SJCRH30 (cell line): ENCODE data around the gene CACUL1. TPM values are rescaled to one million over a fixed set of nuclear protein-coding genes. Genes with fewer than 3 reads are reported as not detected.
"Not testable (repeated sequence)": the region's sequence is repeated elsewhere in the genome, so short reads cannot be mapped to it uniquely, and the experiment has no call there.

Experiments
- DNase-seq, 2 experiments: peaks; one replicate each; pipeline ENCODE4 v3.0.0-alpha.2; 2015 to 2020
- H3K27ac ChIP-seq: fragments of 250-450 bp; sonication (Bioruptor Pico); 2 replicates; pipeline ENCODE4 v1.5.1; 2020; ENCODE audit warnings: mild to moderate bottlenecking, moderate library complexity
- H3K27me3 ChIP-seq: fragments of 250-450 bp; sonication (Bioruptor Pico); 2 replicates; pipeline ENCODE4 v1.5.1; 2020; ENCODE audit warnings: mild to moderate bottlenecking, moderate library complexity
- H3K36me3 ChIP-seq: fragments of 250-450 bp; sonication (Bioruptor Pico); 2 replicates; pipeline ENCODE4 v1.5.1; 2020; ENCODE audit warnings: mild to moderate bottlenecking, moderate library complexity
- H3K4me1 ChIP-seq: fragments of 250-450 bp; sonication (Bioruptor Pico); 2 replicates; pipeline ENCODE4 v1.5.1; 2020; ENCODE audit warnings: mild to moderate bottlenecking, moderate library complexity
- H3K4me3 ChIP-seq: fragments of 250-450 bp; sonication (Bioruptor Pico); 2 replicates; pipeline ENCODE4 v1.5.1; 2020; ENCODE audit warnings: mild to moderate bottlenecking, moderate library complexity
- H3K9me3 ChIP-seq: fragments of 250-450 bp; sonication (Bioruptor Pico); replicated peaks from 2 replicates; pipeline ENCODE4 v1.5.1; 2020; ENCODE audit warnings: mild to moderate bottlenecking, moderate library complexity
- total RNA-seq: library from RNA; depleted of rRNA; stranded (reverse); fragments of >200 nt; shearing (Covaris generic); gene quantifications from 2 replicates; pipeline ENCODE4 v1.2.3, GENCODE V29; 2014

Gene CACUL1
- total RNA-seq, 1 experiment from 2014 or later, result 52.7 TPM

- no peaks in the 10 kb centered on the region for H3K9me3 ChIP-seq
- peak overlapping the region; percentile 94 for H3K4me3 ChIP-seq
- peak overlapping the region; percentile 74 for H3K27ac ChIP-seq
- no peaks in the 10 kb centered on the region for H3K27me3 ChIP-seq
- H3K4me1 ChIP-seq, result peaks cover 8% of the 10 kb centered on the region
- no peaks in the 10 kb centered on the region for H3K36me3 ChIP-seq
- peak in 1 of 2 experiments; percentile 72 for DNase-seq
Measured at GRCh38 chr10:118753331-118754228, 1.2 kb downstream of the CACUL1 start.

GRCh38 chr10:118752409-118752808, 2.4 kb downstream of the CACUL1 start:
- no peak for DNase-seq
- peaks cover 8% of the 10 kb centered on the region for H3K4me1 ChIP-seq
- no peaks in the 10 kb centered on the region for H3K9me3 ChIP-seq
- H3K27me3 ChIP-seq, result no peaks in the 10 kb centered on the region
- no peak overlapping the region for H3K27ac ChIP-seq
- no peak overlapping the region for H3K4me3 ChIP-seq
- no peaks in the 10 kb centered on the region for H3K36me3 ChIP-seq

- Histone ChIP-seq H3K27me3 (no peaks in the 10 kb centered on the region), H3K27ac (no peak overlapping the region), H3K4me1 (peaks cover 8% of the 10 kb centered on the region), H3K4me3 (no peak overlapping the region), H3K36me3 (no peaks in the 10 kb centered on the region), H3K9me3 (no peaks in the 10 kb centered on the region)
- no peak for DNase-seq
Measured at GRCh38 chr10:118751265-118751664, 3.5 kb downstream of the CACUL1 start.

- Histone ChIP-seq H3K27ac (no peak overlapping the region), H3K4me3 (no peak overlapping the region), H3K9me3 (no peaks in the 10 kb centered on the region), H3K4me1 (peaks cover 7% of the 10 kb centered on the region), H3K27me3 (no peaks in the 10 kb centered on the region), H3K36me3 (no peaks in the 10 kb centered on the region)
- no peak for DNase-seq
Measured at GRCh38 chr10:118748041-118748440, 6.7 kb downstream of the CACUL1 start.

- peaks cover 2% of the 10 kb centered on the region; the same call in 1 of the 2 replicates for H3K36me3 ChIP-seq
- no peak overlapping the region for H3K4me3 ChIP-seq
- DNase-seq, result no peak
- H3K9me3 ChIP-seq, result no peaks in the 10 kb centered on the region
- no peaks in the 10 kb centered on the region for H3K27me3 ChIP-seq
- no peaks in the 10 kb centered on the region for H3K4me1 ChIP-seq
- no peak overlapping the region for H3K27ac ChIP-seq
Measured at GRCh38 chr10:118746246-118746645, 8.5 kb downstream of the CACUL1 start.

GRCh38 chr10:118745056-118745455, 9.7 kb downstream of the CACUL1 start:
- DNase-seq, result no peak
- H3K9me3 ChIP-seq, result no peaks in the 10 kb centered on the region

GRCh38 chr10:118744346-118744918, 10.3 kb downstream of the CACUL1 start:
- H3K4me3 ChIP-seq, DNase-seq, H3K4me1 ChIP-seq, H3K9me3 ChIP-seq, H3K36me3 ChIP-seq, H3K27ac ChIP-seq, H3K27me3 ChIP-seq: not testable (repeated sequence)

More at GRCh38 chr10:118745056-118745455, 9.7 kb downstream of the CACUL1 start:
- Histone ChIP-seq H3K27ac (no peak overlapping the region), H3K4me1 (no peaks in the 10 kb centered on the region), H3K36me3 (peaks cover 2% of the 10 kb centered on the region; the same call in 1 of the 2 replicates), H3K4me3 (no peak overlapping the region), H3K27me3 (no peaks in the 10 kb centered on the region)

- no peak overlapping the region for H3K27ac ChIP-seq
- peaks cover 2% of the 10 kb centered on the region; the same call in 1 of the 2 replicates for H3K36me3 ChIP-seq
- DNase-seq, result no peak
- H3K27me3 ChIP-seq, result no peaks in the 10 kb centered on the region
- H3K4me1 ChIP-seq, result no peaks in the 10 kb centered on the region
- H3K4me3 ChIP-seq, result no peak overlapping the region
- no peaks in the 10 kb centered on the region for H3K9me3 ChIP-seq
Measured at GRCh38 chr10:118742782-118743181, 12.0 kb downstream of the CACUL1 start.

GRCh38 chr10:118742032-118742431, 12.7 kb downstream of the CACUL1 start:
- Histone ChIP-seq H3K27ac (no peak overlapping the region), H3K27me3 (no peaks in the 10 kb centered on the region), H3K4me3 (no peak overlapping the region), H3K36me3 (peaks cover 2% of the 10 kb centered on the region; the same call in 1 of the 2 replicates), H3K9me3 (no peaks in the 10 kb centered on the region), H3K4me1 (no peaks in the 10 kb centered on the region)
- DNase-seq, result no peak

GRCh38 chr10:118738406-118738805, 16.4 kb downstream of the CACUL1 start:
- no peak for DNase-seq
- no peaks in the 10 kb centered on the region for H3K4me1 ChIP-seq
- no peak overlapping the region for H3K4me3 ChIP-seq
- no peaks in the 10 kb centered on the region for H3K27me3 ChIP-seq
- H3K27ac ChIP-seq, result no peak overlapping the region
- H3K36me3 ChIP-seq, result peaks cover 2% of the 10 kb centered on the region; the same call in 1 of the 2 replicates
- no peaks in the 10 kb centered on the region for H3K9me3 ChIP-seq

- H3K9me3 ChIP-seq, result no peaks in the 10 kb centered on the region
- no peak overlapping the region for H3K4me3 ChIP-seq
- no peaks in the 10 kb centered on the region for H3K4me1 ChIP-seq
- peaks cover 2% of the 10 kb centered on the region; the same call in 1 of the 2 replicates for H3K36me3 ChIP-seq
- no peak overlapping the region for H3K27ac ChIP-seq
- DNase-seq, result no peak
- no peaks in the 10 kb centered on the region for H3K27me3 ChIP-seq
Measured at GRCh38 chr10:118737603-118738302, 17.0 kb downstream of the CACUL1 start.

- Histone ChIP-seq H3K36me3 (no peaks in the 10 kb centered on the region), H3K4me3 (no peak overlapping the region), H3K4me1 (no peaks in the 10 kb centered on the region), H3K27ac (no peak overlapping the region), H3K27me3 (no peaks in the 10 kb centered on the region), H3K9me3 (no peaks in the 10 kb centered on the region)
- no peak for DNase-seq
Measured at GRCh38 chr10:118735294-118735693, 19.5 kb downstream of the CACUL1 start.

- H3K36me3 ChIP-seq, result no peaks in the 10 kb centered on the region
- H3K4me3 ChIP-seq, result no peak overlapping the region
- H3K27ac ChIP-seq, result no peak overlapping the region
- no peaks in the 10 kb centered on the region for H3K9me3 ChIP-seq
- no peaks in the 10 kb centered on the region for H3K4me1 ChIP-seq
- DNase-seq, result no peak
- no peaks in the 10 kb centered on the region for H3K27me3 ChIP-seq
Measured at GRCh38 chr10:118734475-118734874, 20.3 kb downstream of the CACUL1 start.

GRCh38 chr10:118732245-118733165, 22.3 kb downstream of the CACUL1 start:
- DNase-seq, result no peak
- Histone ChIP-seq H3K36me3 (peaks cover 2% of the 10 kb centered on the region; the same call in 1 of the 2 replicates), H3K27me3 (no peaks in the 10 kb centered on the region), H3K4me1 (no peaks in the 10 kb centered on the region), H3K9me3 (no peaks in the 10 kb centered on the region), H3K4me3 (no peak overlapping the region), H3K27ac (no peak overlapping the region)
